ENCODE measurements around the gene SGMS1.

SGMS1 gene

DNA sequence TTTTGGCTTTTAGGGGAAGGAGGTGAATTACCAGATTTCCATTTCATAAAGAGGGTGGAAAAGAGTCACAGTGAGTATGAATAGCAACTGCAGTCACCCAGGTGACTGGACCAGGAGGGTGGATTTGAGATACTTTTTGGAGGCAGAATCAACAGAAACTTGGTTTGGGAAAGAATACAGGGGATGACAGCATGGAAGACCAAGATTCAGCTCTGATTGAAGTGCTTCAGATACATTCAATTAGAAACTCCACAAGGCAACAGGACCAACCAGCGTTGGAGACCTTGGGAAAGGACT, 83.0 kb downstream of the SGMS1 start:
- Histone ChIP-seq H4K20me1 (ENCODE audit: insufficient read depth, low read length) (no peaks in the 10 kb centered on the region), H3K36me3 (ENCODE audit: insufficient read depth, low read length) (no peaks in the 10 kb centered on the region), H3K27me3 (ENCODE audit: insufficient read depth, low read length) (no peaks in the 10 kb centered on the region), H3F3A (ENCODE audit: insufficient read depth, low read length) (no peaks in the 10 kb centered on the region), H3K4me1 (ENCODE audit: insufficient read depth, low read length, severe bottlenecking) (peaks cover 26% of the 10 kb centered on the region), H3K79me2 (ENCODE audit: insufficient read depth, low read length) (no peaks in the 10 kb centered on the region), H3K27ac (ENCODE audit: low read depth, low read length, poor library complexity, severe bottlenecking) (no peak overlapping the region), H3K4me2 (ENCODE audit: low read length) (no peak overlapping the region), H2AFZ (ENCODE audit: low read length) (no peak overlapping the region), H3K4me3 (ENCODE audit: low read depth, low read length, poor library complexity, severe bottlenecking) (no peak overlapping the region), H3K9me3 (ENCODE audit: low read length) (no peaks in the 10 kb centered on the region), H3K9ac (ENCODE audit: low read length) (no peak overlapping the region), H3K9me2 (ENCODE audit: low read depth, low read length) (no peaks in the 10 kb centered on the region)
- TF ChIP-seq, protein P1, sequence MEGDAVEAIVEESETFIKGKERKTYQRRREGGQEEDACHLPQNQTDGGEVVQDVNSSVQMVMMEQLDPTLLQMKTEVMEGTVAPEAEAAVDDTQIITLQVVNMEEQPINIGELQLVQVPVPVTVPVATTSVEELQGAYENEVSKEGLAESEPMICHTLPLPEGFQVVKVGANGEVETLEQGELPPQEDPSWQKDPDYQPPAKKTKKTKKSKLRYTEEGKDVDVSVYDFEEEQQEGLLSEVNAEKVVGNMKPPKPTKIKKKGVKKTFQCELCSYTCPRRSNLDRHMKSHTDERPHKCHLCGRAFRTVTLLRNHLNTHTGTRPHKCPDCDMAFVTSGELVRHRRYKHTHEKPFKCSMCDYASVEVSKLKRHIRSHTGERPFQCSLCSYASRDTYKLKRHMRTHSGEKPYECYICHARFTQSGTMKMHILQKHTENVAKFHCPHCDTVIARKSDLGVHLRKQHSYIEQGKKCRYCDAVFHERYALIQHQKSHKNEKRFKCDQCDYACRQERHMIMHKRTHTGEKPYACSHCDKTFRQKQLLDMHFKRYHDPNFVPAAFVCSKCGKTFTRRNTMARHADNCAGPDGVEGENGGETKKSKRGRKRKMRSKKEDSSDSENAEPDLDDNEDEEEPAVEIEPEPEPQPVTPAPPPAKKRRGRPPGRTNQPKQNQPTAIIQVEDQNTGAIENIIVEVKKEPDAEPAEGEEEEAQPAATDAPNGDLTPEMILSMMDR (IDR thresholded peaks at IDR 0.05; ENCODE audit: low read length): no peak
- TF ChIP-seq EZH2 (IDR thresholded peaks at IDR 0.05; ENCODE audit: borderline replicate concordance, low read length): no peak

DNA sequence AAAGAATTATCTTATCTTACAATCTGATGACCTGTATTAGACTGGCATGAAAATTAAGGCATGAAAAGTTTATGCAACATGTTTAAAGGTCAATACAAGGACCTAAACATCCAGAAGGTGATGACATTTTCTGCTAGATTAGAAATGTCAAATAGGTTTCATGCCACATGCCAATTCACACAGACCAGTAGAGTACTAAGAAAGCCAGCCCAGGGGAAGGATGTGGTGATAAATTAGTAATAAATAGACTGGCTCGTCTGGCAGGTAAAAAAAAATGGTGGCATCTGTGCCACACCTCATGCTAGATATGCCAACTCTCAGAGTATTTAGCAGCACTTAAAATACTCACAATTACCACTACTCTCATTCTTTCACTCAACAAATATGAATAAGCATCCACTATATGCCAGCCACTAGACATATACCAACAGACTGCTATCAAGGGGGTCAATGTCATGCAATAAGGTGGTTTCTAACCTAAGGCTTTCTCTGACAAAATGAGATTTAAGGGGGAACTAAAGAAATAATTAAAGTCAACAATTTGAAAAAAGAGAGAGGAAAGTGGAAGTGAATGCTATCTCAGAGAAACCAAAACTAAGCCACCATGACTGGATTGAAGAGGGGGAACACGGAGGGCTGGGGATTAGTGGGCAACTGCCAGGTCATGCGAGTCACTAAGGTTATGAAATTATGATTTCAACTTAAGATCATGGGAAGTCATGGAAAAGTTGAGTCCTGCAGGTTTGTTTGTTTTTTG, 83.5 kb downstream of the SGMS1 start:
- H3K9ac ChIP-seq (ENCODE audit: low read length): no peak overlapping the region
- no peaks in the 10 kb centered on the region for H3K36me3 ChIP-seq (ENCODE audit: insufficient read depth, low read length)
- no peaks in the 10 kb centered on the region for H3F3A ChIP-seq (ENCODE audit: insufficient read depth, low read length)
- H3K4me3 ChIP-seq (ENCODE audit: low read depth, low read length, poor library complexity, severe bottlenecking): no peak overlapping the region
- no peak overlapping the region for H3K4me2 ChIP-seq (ENCODE audit: low read length)
- no peaks in the 10 kb centered on the region for H3K27me3 ChIP-seq (ENCODE audit: insufficient read depth, low read length)
- TF ChIP-seq EZH2 (IDR thresholded peaks at IDR 0.05; ENCODE audit: borderline replicate concordance, low read length): no peak
- TF ChIP-seq, protein P1 (IDR thresholded peaks at IDR 0.05; ENCODE audit: low read length): no peak
- H2AFZ ChIP-seq (ENCODE audit: low read length): no peak overlapping the region
- H3K79me2 ChIP-seq (ENCODE audit: insufficient read depth, low read length): no peaks in the 10 kb centered on the region
- no peak overlapping the region for H3K27ac ChIP-seq (ENCODE audit: low read depth, low read length, poor library complexity, severe bottlenecking)
- no peaks in the 10 kb centered on the region for H3K9me2 ChIP-seq (ENCODE audit: low read depth, low read length)
- peaks cover 26% of the 10 kb centered on the region for H3K4me1 ChIP-seq (ENCODE audit: insufficient read depth, low read length, severe bottlenecking)
- no peaks in the 10 kb centered on the region for H3K9me3 ChIP-seq (ENCODE audit: low read length)
- H4K20me1 ChIP-seq (ENCODE audit: insufficient read depth, low read length): no peaks in the 10 kb centered on the region

DNA sequence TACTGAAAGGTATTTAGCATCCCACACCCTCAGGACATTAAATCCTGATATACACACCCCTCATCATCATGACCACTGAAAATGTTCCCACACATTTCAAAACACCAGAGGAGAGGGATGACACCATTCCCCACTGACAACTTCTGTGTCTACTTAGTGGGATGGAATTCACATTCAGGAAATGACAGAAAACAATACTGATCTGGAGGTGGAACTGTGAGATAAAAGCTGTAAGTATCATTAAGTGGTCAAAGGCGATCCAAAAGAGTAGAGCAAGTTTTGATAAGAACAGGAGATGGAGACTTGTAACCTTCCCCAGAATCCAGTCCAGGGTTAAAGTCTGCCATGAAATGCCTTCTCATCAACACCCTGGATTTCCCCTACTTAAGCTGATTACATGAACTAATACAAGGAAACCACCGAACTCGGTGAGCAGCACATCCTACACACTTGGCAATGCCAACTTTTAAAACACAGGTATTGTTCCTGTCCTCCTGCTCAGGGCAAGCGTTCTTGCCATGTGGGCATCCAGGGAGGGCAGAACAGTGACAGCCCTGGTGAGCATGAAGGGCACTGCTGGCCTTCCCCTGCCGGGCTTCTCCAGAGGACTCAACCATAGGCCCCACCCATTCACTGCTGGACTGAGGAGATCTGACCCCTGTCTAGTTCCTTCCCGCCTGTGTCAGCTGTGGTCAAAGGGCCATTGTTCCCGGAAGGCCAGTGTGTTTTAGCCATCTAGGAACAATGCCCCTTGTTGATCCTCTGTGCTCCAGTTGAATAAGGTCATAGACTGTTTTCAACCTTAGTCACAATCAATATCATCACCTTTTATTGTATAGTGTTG, 85.0 kb downstream of the SGMS1 start:
- no peak overlapping the region for H3K4me2 ChIP-seq (ENCODE audit: low read length)
- H3K79me2 ChIP-seq (ENCODE audit: insufficient read depth, low read length): no peaks in the 10 kb centered on the region
- no peaks in the 10 kb centered on the region for H3K9me3 ChIP-seq (ENCODE audit: low read length)
- no peak overlapping the region for H2AFZ ChIP-seq (ENCODE audit: low read length)
- no peaks in the 10 kb centered on the region for H3F3A ChIP-seq (ENCODE audit: insufficient read depth, low read length)
- no peaks in the 10 kb centered on the region for H3K27me3 ChIP-seq (ENCODE audit: insufficient read depth, low read length)
- no peak for TF ChIP-seq EZH2 (IDR thresholded peaks at IDR 0.05; ENCODE audit: borderline replicate concordance, low read length)
- TF ChIP-seq, protein P1 (IDR thresholded peaks at IDR 0.05; ENCODE audit: low read length): no peak
- H4K20me1 ChIP-seq (ENCODE audit: insufficient read depth, low read length): no peaks in the 10 kb centered on the region
- H3K9ac ChIP-seq (ENCODE audit: low read length): no peak overlapping the region
- H3K27ac ChIP-seq (ENCODE audit: low read depth, low read length, poor library complexity, severe bottlenecking): no peak overlapping the region
- H3K4me3 ChIP-seq (ENCODE audit: low read depth, low read length, poor library complexity, severe bottlenecking): no peak overlapping the region
- no peaks in the 10 kb centered on the region for H3K36me3 ChIP-seq (ENCODE audit: insufficient read depth, low read length)
- H3K4me1 ChIP-seq (ENCODE audit: insufficient read depth, low read length, severe bottlenecking): peaks cover 12% of the 10 kb centered on the region
- no peaks in the 10 kb centered on the region for H3K9me2 ChIP-seq (ENCODE audit: low read depth, low read length)

All from OCI-LY1 (cell line).